ENCODE measurements around the gene ANAPC15.

The ANAPC15 gene

GRCh38 chr11:72084965-72085364 lies 27.5 kb downstream of the ANAPC15 start:
- no peaks in the 10 kb centered on the region for H3K9me2 ChIP-seq (ENCODE audit: low read depth, low read length)
- no peak overlapping the region for H3K4me2 ChIP-seq (ENCODE audit: low read length)
- peaks cover 14% of the 10 kb centered on the region for H3K4me1 ChIP-seq (ENCODE audit: insufficient read depth, low read length, severe bottlenecking)
- H3K4me3 ChIP-seq (ENCODE audit: low read depth, low read length, poor library complexity, severe bottlenecking): no peak overlapping the region
- no peak overlapping the region for H2AFZ ChIP-seq (ENCODE audit: low read length)
- H4K20me1 ChIP-seq (ENCODE audit: insufficient read depth, low read length): no peaks in the 10 kb centered on the region
- no peak overlapping the region for H3K27ac ChIP-seq (ENCODE audit: low read depth, low read length, poor library complexity, severe bottlenecking)
- H3K36me3 ChIP-seq (ENCODE audit: insufficient read depth, low read length): peaks cover 18% of the 10 kb centered on the region; the same call in 1 of the 2 replicates
- H3K9me3 ChIP-seq (ENCODE audit: low read length): no peaks in the 10 kb centered on the region
- H3K79me2 ChIP-seq (ENCODE audit: insufficient read depth, low read length): peaks cover under 1% of the 10 kb centered on the region
- H3K27me3 ChIP-seq (ENCODE audit: insufficient read depth, low read length): no peaks in the 10 kb centered on the region
- no peak overlapping the region for H3K9ac ChIP-seq (ENCODE audit: low read length)
- H3F3A ChIP-seq (ENCODE audit: insufficient read depth, low read length): no peaks in the 10 kb centered on the region
- TF ChIP-seq CTCF (IDR thresholded peaks at IDR 0.05; ENCODE audit: low read length) (no peak), EZH2 (IDR thresholded peaks at IDR 0.05; ENCODE audit: borderline replicate concordance, low read length) (no peak)

DNA sequence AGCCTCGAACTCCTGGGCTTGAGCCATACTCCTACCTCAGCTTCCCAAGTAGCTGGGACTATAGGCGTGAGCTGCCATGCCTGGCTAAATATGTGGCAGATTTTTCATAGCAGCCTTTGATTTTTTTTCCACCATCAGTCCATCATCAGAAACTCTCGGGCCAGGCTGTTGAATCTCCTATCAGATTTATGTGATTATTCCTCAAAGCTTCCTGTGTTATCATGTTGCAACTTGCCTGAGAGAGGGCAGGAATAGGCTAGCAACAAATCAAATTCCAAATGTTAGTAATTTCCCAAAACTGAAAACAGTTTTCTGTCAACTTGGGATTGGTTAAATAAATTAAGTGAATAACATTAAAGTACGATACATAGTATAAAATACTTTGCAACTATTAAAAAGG lies 28.4 kb downstream of the ANAPC15 start:
- no peaks in the 10 kb centered on the region for H4K20me1 ChIP-seq (ENCODE audit: insufficient read depth, low read length)
- peaks cover 15% of the 10 kb centered on the region for H3K4me1 ChIP-seq (ENCODE audit: insufficient read depth, low read length, severe bottlenecking)
- no peak for TF ChIP-seq EZH2 (IDR thresholded peaks at IDR 0.05; ENCODE audit: borderline replicate concordance, low read length)
- no peak for TF ChIP-seq CTCF (IDR thresholded peaks at IDR 0.05; ENCODE audit: low read length)
- H3K4me3 ChIP-seq (ENCODE audit: low read depth, low read length, poor library complexity, severe bottlenecking): no peak overlapping the region
- H3K36me3 ChIP-seq (ENCODE audit: insufficient read depth, low read length): peaks cover 9% of the 10 kb centered on the region; the same call in 1 of the 2 replicates
- H3F3A ChIP-seq (ENCODE audit: insufficient read depth, low read length): no peaks in the 10 kb centered on the region
- no peaks in the 10 kb centered on the region for H3K27me3 ChIP-seq (ENCODE audit: insufficient read depth, low read length)
- peaks cover 9% of the 10 kb centered on the region for H3K79me2 ChIP-seq (ENCODE audit: insufficient read depth, low read length)
- no peak overlapping the region for H3K4me2 ChIP-seq (ENCODE audit: low read length)
- no peak overlapping the region for H3K27ac ChIP-seq (ENCODE audit: low read depth, low read length, poor library complexity, severe bottlenecking)
- H2AFZ ChIP-seq (ENCODE audit: low read length): no peak overlapping the region
- H3K9me2 ChIP-seq (ENCODE audit: low read depth, low read length): no peaks in the 10 kb centered on the region
- no peaks in the 10 kb centered on the region for H3K9me3 ChIP-seq (ENCODE audit: low read length)
- no peak overlapping the region for H3K9ac ChIP-seq (ENCODE audit: low read length)

GRCh38 chr11:72083414-72083813 lies 29.1 kb downstream of the ANAPC15 start:
- no peak overlapping the region for H3K4me2 ChIP-seq (ENCODE audit: low read length)
- peaks cover 7% of the 10 kb centered on the region; the same call in 1 of the 2 replicates for H3K36me3 ChIP-seq (ENCODE audit: insufficient read depth, low read length)
- no peak overlapping the region for H3K4me3 ChIP-seq (ENCODE audit: low read depth, low read length, poor library complexity, severe bottlenecking)
- peaks cover 22% of the 10 kb centered on the region for H3K4me1 ChIP-seq (ENCODE audit: insufficient read depth, low read length, severe bottlenecking)
- no peaks in the 10 kb centered on the region for H4K20me1 ChIP-seq (ENCODE audit: insufficient read depth, low read length)
- no peaks in the 10 kb centered on the region for H3K27me3 ChIP-seq (ENCODE audit: insufficient read depth, low read length)
- H3F3A ChIP-seq (ENCODE audit: insufficient read depth, low read length): no peaks in the 10 kb centered on the region
- no peak for TF ChIP-seq EZH2 (IDR thresholded peaks at IDR 0.05; ENCODE audit: borderline replicate concordance, low read length)
- no peak for TF ChIP-seq CTCF (IDR thresholded peaks at IDR 0.05; ENCODE audit: low read length)
- H3K27ac ChIP-seq (ENCODE audit: low read depth, low read length, poor library complexity, severe bottlenecking): no peak overlapping the region
- peaks cover 16% of the 10 kb centered on the region for H3K79me2 ChIP-seq (ENCODE audit: insufficient read depth, low read length)
- no peak overlapping the region for H2AFZ ChIP-seq (ENCODE audit: low read length)
- H3K9ac ChIP-seq (ENCODE audit: low read length): no peak overlapping the region
- no peaks in the 10 kb centered on the region for H3K9me2 ChIP-seq (ENCODE audit: low read depth, low read length)
- H3K9me3 ChIP-seq (ENCODE audit: low read length): no peaks in the 10 kb centered on the region

All from OCI-LY1 (cell line).